ENCODE measurements around the gene SSR1.

The SSR1 gene

DNA sequence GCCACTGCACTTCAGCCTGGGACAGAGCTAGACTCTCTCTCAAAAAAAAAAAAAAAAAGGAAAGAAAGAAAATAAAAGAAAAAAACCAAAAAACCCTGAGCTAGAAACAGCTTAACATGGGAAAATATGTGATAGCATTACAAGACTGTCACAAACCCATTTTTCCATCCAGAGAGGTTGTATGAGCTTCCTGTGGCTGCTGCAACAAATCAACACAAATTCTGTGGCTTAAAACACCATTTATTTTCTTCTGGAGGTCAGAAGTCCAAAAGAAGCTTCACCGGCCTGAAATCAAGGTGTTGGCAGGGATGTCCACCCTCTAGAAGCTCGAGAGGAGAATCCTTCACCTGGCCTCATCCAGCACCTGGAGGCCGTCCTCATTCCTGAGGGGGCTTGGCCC is 21.7 kb upstream of the SSR1 start:
- Histone ChIP-seq H3K4me3 (ENCODE audit: low read length, poor library complexity, severe bottlenecking) (no peak overlapping the region), H3K27me3 (ENCODE audit: insufficient read depth, low read length, poor library complexity, severe bottlenecking) (no peaks in the 10 kb centered on the region), H3K36me3 (ENCODE audit: insufficient read depth, low read length) (no peaks in the 10 kb centered on the region), H3K4me1 (ENCODE audit: insufficient read depth, low read length, poor library complexity, severe bottlenecking) (no peaks in the 10 kb centered on the region), H4K20me1 (ENCODE audit: insufficient read depth, low read length, poor library complexity, severe bottlenecking) (no peaks in the 10 kb centered on the region), H3K9me2 (replicated peaks; ENCODE audit: low read depth, low read length) (no peaks in the 10 kb centered on the region), H3K9ac (ENCODE audit: low read depth, low read length, poor library complexity, severe bottlenecking) (no peak overlapping the region), H3K79me2 (ENCODE audit: insufficient read depth, low read length) (no peaks in the 10 kb centered on the region), H3K9me3 (ENCODE audit: insufficient read depth, low read depth, low read length) (no peaks in the 10 kb centered on the region), H3F3A (ENCODE audit: low read depth) (no peaks in the 10 kb centered on the region), H2AFZ (ENCODE audit: low read length) (no peak overlapping the region), H3K4me2 (ENCODE audit: low read depth, low read length, poor library complexity, severe bottlenecking) (no peak overlapping the region)
- TF ChIP-seq EZH2phosphoT487 (IDR thresholded peaks at IDR 0.05; ENCODE audit: borderline replicate concordance) (no peak), CTCF (conservative IDR thresholded peaks at IDR 0.05; ENCODE audit: low read length) (no peak)

- Histone ChIP-seq H4K20me1 (ENCODE audit: insufficient read depth, low read length, poor library complexity, severe bottlenecking) (no peaks in the 10 kb centered on the region), H3K4me1 (ENCODE audit: insufficient read depth, low read length, poor library complexity, severe bottlenecking) (no peaks in the 10 kb centered on the region), H3F3A (ENCODE audit: low read depth) (no peaks in the 10 kb centered on the region), H2AFZ (ENCODE audit: low read length) (0 out of 2 replicates have a peak overlapping the region, but pooled peaks have one; percentile 21), H3K27me3 (ENCODE audit: insufficient read depth, low read length, poor library complexity, severe bottlenecking) (no peaks in the 10 kb centered on the region), H3K9me3 (ENCODE audit: insufficient read depth, low read depth, low read length) (no peaks in the 10 kb centered on the region), H3K9me2 (replicated peaks; ENCODE audit: low read depth, low read length) (no peaks in the 10 kb centered on the region), H3K4me3 (ENCODE audit: low read length, poor library complexity, severe bottlenecking) (no peak overlapping the region), H3K9ac (ENCODE audit: low read depth, low read length, poor library complexity, severe bottlenecking) (no peak overlapping the region), H3K36me3 (ENCODE audit: insufficient read depth, low read length) (no peaks in the 10 kb centered on the region), H3K4me2 (ENCODE audit: low read depth, low read length, poor library complexity, severe bottlenecking) (no peak overlapping the region), H3K79me2 (ENCODE audit: insufficient read depth, low read length) (no peaks in the 10 kb centered on the region)
- no peak for TF ChIP-seq EZH2phosphoT487 (IDR thresholded peaks at IDR 0.05; ENCODE audit: borderline replicate concordance)
- TF ChIP-seq CTCF (conservative IDR thresholded peaks at IDR 0.05; ENCODE audit: low read length): no peak
These were observed 19.2 kb upstream of the SSR1 start for GRCh38 chr6:7332090-7332745.

- no peak overlapping the region for H3K4me3 ChIP-seq (ENCODE audit: low read length, poor library complexity, severe bottlenecking)
- H3K9ac ChIP-seq (ENCODE audit: low read depth, low read length, poor library complexity, severe bottlenecking): no peak overlapping the region
These were observed 18.5 kb upstream of the SSR1 start for GRCh38 chr6:7331452-7331851.

More at GRCh38 chr6:7331452-7331851, 18.5 kb upstream of the SSR1 start:
- TF ChIP-seq CTCF (conservative IDR thresholded peaks at IDR 0.05; ENCODE audit: low read length): no peak
- TF ChIP-seq EZH2phosphoT487 (IDR thresholded peaks at IDR 0.05; ENCODE audit: borderline replicate concordance): no peak
- H3F3A ChIP-seq (ENCODE audit: low read depth): no peaks in the 10 kb centered on the region
- H2AFZ ChIP-seq (ENCODE audit: low read length): no peak overlapping the region; the same call in 1 of the 2 replicates
- H3K27me3 ChIP-seq (ENCODE audit: insufficient read depth, low read length, poor library complexity, severe bottlenecking): no peaks in the 10 kb centered on the region
- no peaks in the 10 kb centered on the region for H3K36me3 ChIP-seq (ENCODE audit: insufficient read depth, low read length)
- no peaks in the 10 kb centered on the region for H4K20me1 ChIP-seq (ENCODE audit: insufficient read depth, low read length, poor library complexity, severe bottlenecking)
- no peak overlapping the region for H3K4me2 ChIP-seq (ENCODE audit: low read depth, low read length, poor library complexity, severe bottlenecking)
- H3K79me2 ChIP-seq (ENCODE audit: insufficient read depth, low read length): no peaks in the 10 kb centered on the region
- H3K4me1 ChIP-seq (ENCODE audit: insufficient read depth, low read length, poor library complexity, severe bottlenecking): no peaks in the 10 kb centered on the region
- H3K9me3 ChIP-seq (ENCODE audit: insufficient read depth, low read depth, low read length): no peaks in the 10 kb centered on the region
- H3K9me2 ChIP-seq (replicated peaks; ENCODE audit: low read depth, low read length): no peaks in the 10 kb centered on the region

Measured in Loucy (cell line).